Dedifferentiated amniotic fluid mesenchymal stem cell (primary cell): Measurements from ENCODE around the gene FBXL7.

ENCODE experiments used
- DNase-seq: peaks from one replicate; pipeline ENCODE4 v3.0.0-alpha.2; 2016; ENCODE audit errors: extremely low spot score

The FBXL7 gene

DNA sequence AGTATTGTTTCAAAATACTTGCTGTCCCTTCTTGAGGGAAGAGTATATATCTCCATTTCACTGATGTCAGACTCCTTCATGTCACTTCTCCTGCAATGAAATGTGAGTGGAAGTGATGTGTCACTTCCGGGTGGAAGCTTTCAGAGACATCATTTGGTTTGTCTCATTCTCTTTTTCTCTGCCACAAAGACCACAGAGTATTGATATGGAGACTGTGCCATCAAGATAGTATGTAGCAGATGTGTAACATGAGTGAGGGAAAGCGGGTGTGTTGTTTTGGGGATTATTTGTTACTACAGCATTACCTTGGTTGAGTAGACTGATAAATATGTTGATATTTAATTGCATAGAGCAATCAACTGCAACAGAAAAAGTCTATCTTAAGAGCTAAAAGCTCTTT is 169.8 kb downstream of the FBXL7 start:
- DNase-seq = no peak

DNA sequence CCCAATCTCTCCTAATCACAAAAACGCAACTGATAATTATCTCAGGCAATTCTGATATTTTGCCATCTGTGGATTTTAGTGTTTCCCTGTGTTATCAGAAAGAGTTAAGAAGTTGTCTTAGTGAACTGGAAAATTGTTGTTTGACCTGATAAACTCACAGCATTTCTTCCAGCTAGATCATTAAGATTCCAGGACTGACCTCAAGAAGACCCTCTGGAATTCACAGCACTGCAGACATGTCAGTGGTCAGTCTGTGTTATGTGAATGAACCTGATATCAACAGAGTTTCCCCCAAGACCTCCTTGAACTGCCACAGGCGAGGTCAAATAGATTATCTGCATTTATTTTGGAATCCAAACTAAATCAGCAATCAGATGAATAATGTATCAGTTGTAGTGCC is 174.7 kb downstream of the FBXL7 start:
- no peak for DNase-seq

DNA sequence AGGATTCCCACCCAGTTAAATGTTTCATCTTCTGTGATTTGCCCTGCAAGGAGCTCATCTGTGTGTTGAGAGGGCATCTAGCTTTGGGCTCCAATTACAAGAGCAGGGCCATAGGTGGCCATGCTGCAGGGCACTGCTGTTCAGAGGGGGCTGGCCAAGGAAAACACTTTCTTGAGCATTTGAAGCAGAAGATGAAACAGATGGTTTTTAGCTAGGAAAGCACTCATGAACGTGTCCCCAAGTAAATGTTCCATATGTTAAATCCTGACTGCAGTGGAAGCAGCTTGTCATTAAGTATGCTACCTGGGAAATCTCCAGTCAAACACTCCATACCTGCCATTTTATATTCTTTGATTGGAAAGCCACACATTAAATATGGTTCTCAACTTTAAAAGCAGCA is 176.6 kb downstream of the FBXL7 start:
- DNase-seq = no peak

DNA sequence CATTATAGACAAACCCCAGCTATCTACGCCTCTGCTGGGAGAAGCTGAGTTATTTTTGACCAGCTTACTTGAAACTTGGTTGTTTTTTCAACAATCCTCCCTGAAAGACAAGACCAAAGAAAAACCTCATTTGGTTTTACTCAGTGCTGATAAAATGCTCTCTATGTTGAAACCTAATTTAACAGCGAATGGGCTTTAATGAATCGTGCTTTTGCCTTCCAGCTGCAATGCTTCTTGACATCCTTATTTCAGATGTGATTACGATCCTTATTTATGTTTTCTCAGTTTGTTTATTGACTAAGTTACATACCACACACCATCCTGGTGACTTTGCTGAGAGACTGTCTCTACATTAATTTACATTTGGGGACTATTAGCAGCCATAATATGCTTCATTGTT is 179.2 kb downstream of the FBXL7 start:
- DNase-seq = no peak

DNA sequence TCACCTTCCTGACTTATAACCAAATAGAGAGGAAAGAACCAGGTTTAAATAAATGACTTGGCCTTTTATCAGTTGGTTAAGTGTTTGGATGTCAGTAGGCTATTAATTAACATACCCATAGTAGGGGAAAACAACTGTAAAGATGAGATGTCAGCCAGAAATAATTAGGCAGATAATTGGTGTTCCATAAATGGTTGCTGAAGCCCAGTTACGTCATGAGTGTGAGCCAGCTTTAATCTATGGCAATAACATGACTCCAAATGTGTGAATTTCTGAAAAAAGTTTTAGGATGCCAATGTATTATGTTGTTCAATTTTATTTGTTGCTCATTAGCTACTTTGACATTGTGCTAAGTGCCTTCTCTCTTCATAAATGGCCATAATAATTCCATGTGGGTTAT is 180.5 kb downstream of the FBXL7 start:
- no peak for DNase-seq

DNA sequence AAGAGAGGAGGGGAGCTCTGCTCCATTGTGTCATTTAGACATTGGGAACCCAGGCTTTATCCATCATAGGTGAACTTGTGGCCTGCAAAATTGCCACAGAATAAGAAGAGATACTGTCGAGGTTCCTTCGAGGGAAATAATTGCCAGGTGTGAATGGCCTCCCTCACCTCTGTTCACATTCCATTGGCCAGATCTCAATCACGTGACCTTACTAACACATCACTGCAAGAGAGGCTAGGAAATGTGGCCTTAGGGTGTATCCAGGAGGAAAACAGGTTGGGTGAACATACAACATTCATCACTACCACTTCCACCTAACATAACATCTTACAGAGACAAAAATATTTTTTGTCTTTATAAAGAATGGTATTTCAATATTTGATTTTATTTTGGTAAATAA is 182.1 kb downstream of the FBXL7 start:
- no peak for DNase-seq

GRCh38 chr5:15682566-15682965 is 182.6 kb downstream of the FBXL7 start:
- no peak for DNase-seq

- DNase-seq = no peak
Measured at GRCh38 chr5:15683332-15683731, 183.4 kb downstream of the FBXL7 start.

DNA sequence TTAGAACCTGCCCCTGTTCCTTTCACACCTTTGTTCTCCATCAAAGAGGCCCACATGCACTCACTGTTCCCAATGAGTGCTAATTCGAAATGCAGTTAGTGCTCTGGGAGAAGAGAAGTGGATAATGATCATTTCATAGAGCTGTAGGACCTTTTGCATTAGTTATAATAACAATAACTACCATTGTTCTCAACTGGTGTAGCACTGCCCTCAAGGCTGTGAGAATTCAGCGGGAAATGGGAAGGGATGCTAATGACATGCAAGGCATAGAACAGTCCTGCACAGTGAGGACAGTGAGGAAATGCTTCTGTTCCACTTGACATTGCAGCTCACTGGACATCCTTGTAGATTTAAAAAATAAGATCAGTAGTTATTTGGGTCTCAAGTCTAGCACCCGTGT is 187.4 kb downstream of the FBXL7 start:
- DNase-seq = no peak

GRCh38 chr5:15689836-15690235 is 189.9 kb downstream of the FBXL7 start:
- no peak for DNase-seq

GRCh38 chr5:15690611-15691010 is 190.6 kb downstream of the FBXL7 start:
- DNase-seq = no peak

DNA sequence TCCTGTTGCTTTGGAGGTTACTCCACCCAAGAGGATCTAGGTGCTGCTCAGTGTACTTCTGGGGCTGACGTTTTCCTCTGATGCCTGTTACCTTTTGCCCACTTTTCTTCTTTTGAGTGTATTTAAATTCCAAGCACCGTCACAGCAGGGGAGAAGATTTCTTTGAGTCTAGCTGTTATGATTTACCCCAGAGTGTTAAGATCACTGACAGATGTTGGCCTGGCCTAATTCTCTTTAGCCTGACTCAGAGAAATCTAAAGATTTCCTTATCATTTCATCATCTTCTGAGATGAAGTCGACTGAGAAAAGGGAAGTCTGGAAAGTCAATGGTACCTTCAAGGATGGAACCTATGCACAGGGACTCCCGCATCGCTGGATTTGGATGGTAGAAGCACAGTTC is 191.5 kb downstream of the FBXL7 start:
- peak; percentile 72 for DNase-seq

DNA sequence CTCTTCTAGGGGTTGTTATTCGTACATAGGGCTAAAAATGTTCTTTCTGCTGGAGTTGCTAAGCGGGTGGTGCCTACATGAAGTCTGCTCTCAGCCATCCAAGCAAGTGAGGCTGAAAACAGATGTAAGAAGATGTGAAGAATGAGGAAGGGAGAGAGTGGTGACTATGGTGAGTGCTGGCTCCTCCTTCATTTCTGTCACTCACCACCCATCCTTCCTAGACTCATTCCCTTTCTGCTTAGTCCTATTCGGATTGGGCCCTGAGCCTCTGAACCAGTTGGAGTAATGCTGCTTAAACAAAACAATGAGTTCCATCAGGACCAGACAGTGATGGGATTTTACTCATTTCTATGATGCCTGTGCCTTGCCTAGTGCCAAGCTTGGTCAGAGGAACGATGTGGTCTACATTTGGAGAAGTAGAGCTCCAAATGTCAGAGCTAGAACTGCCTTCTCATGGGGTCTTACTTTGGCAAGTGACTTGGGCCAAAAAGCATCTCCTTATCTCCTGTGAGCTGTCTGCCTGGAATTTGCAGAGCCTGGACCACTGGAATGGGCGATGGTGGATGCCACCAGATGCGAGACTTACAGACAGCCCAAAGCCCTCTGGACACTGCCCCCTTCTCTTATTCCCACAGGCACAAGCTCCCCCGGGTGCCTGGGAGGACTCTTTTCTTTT is 192.9 kb downstream of the FBXL7 start:
- DNase-seq = no peak

- DNase-seq = no peak
Measured at GRCh38 chr5:15693382-15693728, 193.4 kb downstream of the FBXL7 start.

DNA sequence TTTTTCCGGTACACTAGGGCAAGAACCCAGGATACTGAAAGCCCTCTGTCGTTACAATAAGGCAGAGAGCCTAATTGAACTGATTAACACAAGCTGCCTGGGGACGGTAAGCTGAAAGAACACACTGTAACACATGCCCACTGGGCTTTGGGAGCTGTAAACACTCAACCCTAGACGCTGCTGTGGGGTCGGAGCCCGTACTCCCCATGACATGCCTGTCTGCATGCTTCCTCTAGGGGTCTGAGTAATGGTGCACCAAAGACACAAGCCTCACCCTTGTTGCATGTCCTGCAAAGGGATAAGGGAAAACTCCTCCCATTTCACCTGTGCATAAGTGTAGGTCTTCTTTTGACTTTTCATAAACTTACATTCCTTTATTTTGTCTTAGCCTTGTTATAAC is 194.0 kb downstream of the FBXL7 start:
- DNase-seq = no peak

GRCh38 chr5:15694696-15695214 is 194.8 kb downstream of the FBXL7 start:
- peak; percentile 51 for DNase-seq

DNA sequence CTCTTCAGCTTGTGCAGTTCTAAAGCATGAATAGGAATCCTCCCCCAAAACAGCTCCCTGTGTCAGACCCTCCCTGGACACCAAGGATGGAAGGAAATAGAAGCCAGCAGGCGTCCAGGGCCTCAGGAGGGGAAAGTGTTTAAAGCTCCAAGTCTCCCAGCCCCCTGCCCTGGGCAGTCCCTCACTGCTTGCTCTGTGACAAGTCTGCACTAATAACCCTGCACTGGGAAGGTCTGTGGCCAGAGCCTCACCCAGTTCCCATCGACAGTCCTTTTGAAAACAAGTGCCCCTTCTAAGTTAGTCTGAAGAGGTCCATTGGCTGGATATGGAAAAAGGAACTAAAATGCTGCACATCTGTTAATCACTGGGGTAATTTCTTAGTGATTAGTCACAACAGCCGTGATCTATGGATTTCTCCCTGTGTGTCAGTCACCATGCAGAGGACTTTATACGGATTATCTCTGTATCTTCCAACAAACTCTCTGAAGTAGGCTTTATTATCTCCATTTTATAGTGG is 195.3 kb downstream of the FBXL7 start:
- DNase-seq = peak; percentile 54

DNA sequence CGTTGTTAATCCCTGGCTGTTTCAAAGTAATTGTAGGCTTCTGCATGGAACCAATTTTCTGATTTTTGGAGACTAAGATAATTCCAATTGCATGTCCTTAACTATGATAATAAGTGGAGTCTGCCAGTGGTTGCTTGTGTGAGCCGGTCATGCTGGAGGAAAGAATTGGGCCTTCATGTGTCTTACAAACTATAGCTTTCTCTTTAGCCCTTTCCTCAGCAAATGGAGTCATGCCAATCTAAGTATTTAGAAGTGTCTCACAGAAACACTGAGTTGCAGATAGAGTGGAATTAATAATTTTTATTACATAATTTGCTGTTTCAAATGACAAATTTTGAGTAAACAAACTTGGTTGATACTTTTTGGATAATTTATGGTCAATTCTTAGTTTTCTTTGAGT is 200.4 kb downstream of the FBXL7 start:
- DNase-seq = no peak

DNA sequence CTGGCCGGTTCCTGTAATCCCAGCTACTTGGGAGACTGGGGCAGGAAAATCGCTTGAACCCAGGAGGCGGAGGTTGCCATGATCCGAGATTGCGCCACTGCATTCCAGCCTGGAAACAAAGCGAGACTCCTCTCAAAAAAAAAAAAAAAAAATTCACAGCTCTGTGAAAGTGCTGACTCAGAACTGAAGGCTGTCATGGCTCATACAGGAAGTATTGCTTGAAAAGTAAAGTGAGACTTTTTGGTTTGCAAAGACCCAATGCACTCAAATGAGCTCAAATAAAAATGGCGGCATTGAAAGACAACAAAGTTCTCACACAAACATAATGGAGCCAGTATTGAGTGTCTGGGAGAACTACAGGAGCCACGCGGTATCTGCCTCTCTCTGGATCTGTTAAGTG is 202.1 kb downstream of the FBXL7 start:
- no peak for DNase-seq

DNA sequence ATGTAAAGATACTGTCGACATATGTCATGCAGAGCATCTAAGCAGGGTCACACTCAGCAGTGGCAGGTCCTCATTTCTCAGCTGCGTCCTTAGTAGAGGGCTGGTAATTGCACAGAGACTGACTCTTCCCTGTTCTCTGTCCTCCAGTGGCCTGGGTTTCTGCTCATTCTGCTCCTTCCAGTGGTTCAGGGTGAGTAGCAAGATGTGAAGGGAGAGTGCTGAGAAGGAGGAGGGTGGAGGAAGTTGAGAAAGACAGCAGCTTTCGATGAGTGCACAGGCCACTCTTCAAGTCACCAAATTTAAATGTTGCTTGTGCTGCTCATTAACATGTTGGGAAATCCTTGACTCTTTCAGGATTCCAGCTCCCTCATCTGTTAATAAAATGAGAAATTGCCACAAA is 203.9 kb downstream of the FBXL7 start:
- DNase-seq = no peak

DNA sequence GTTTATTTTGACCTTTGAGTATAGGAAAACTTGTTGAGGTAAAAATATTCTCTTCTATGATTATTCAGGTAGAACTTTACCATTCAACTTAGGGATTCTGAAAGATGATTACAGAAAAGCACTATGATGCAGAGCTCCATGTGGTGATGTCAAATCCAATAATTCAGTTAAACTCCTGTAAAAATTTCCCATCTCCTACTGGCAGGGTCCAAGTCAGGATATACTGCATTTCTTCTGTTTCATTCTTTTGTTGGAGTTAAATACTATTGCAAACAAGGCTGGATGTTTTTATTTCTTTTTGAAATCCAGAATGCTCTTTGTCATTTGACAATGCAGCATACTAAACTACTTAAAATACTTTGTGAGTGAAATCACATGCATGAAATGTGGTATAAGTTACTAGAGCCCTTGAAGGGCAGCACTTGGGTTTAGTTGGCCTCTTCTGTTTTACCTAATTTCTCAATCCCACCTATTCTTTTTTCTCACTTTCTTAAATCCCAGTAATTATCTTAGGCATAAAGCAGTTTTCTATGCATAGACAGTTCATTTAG is 204.5 kb downstream of the FBXL7 start:
- DNase-seq = peak; percentile 80

- DNase-seq = no peak
Measured at GRCh38 chr5:15707631-15708030, 207.7 kb downstream of the FBXL7 start.

GRCh38 chr5:15711892-15712291 is 211.9 kb downstream of the FBXL7 start:
- no peak for DNase-seq

DNA sequence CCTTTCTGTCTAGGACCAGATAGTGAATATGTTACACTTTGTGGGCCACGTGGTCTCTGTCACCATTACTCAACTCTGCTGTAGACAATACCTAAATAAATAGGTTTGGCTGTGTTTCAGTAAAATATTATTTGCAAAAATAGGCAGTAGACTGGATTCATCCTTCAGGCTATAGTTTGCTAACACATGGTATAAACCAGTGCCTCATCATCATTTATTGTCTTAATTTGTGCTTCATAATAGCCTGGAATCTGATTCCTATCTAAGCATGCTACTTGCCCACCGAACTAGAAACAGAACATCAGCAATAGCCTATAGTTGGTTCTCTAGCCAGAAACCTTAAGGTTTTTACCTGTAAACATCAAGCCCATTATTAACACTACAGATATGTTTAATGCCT is 215.6 kb downstream of the FBXL7 start:
- no peak for DNase-seq
